Measurements from ENCODE around the gene DCP1A. TPM values are rescaled to one million over a fixed set of nuclear protein-coding genes. Genes with fewer than 3 reads are reported as not detected.

DCP1A gene
- total and polyA plus RNA-seq, 2 of the 13 experiments (the other 11 are each of a cell fraction or from before 2014, with no cell fraction given) = 14.2 to 41.2 TPM

DNA sequence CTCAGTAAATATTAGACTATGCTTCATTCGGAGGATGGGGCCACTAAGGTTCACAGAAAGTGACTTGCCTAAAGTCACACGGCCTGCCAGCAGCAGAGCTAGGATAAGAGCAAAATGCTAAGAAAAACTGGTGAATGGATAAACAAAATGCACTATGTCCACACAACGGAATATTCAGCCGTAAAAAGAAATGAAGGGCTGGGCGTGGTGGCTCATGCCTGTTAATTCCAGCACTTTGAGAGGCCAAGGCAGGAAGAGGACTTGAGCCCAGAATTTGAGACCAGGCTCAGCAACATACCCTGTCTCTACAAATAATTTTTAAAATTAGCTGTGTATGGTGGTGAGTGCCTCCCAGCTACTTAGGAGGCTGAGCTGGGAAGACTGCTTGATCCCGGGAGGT lies 99.2 kb downstream of the DCP1A start:
- peaks cover 2 to 13% of the 10 kb centered on the region in 2 experiments; a peak in 3 of 5 replicates for H3K36me3 ChIP-seq (replicated peaks in 1 of 2; ENCODE audit: control insufficient read depth in 1 of 2, insufficient read depth in 2 of 2, low read length in 2 of 2)
- TF ChIP-seq NBN (conservative IDR thresholded peaks at IDR 0.05) = no peak
- TF ChIP-seq RBM22 (optimal IDR thresholded peaks at IDR 0.05; ENCODE audit: low read length) = peak; percentile 52
- TF ChIP-seq ZSCAN20 (CRISPR knock-in tag; IDR thresholded peaks at IDR 0.05; ENCODE audit: borderline replicate concordance) = no peak
- no peak overlapping the region for H2AFZ ChIP-seq (ENCODE audit: low read length)
- FAIRE-seq = no peak
- no peak overlapping the region for H3K9ac ChIP-seq (ENCODE audit: insufficient read depth, low read depth, low read length)
- in situ Hi-C loops (cut with HindIII; ENCODE audit: extremely low pct_ligation_motif_present, low pct_unique_long_range_greater_than_20kb) (no loop called here), intact Hi-C loops (cut with micrococcal nuclease; ENCODE audit: unreplicated experiment) (no loop called here)
- peaks cover 56% of the 10 kb centered on the region for H3K4me1 ChIP-seq (ENCODE audit: insufficient read depth, low read length)
- CTCF ChIA-PET (ENCODE audit: low intra/inter-chr PET ratio, low total read pairs) = no interaction called here
- H3K79me2 ChIP-seq (ENCODE audit: insufficient read depth, low read length) = peaks cover 91% of the 10 kb centered on the region
- H3K9me3 ChIP-seq (ENCODE audit: low read length) = no peaks in the 10 kb centered on the region
- H3K4me3 ChIP-seq (replicated peaks in 1 of 3; ENCODE audit: insufficient read depth in 1 of 3, low read depth in 2 of 3, low read length in 3 of 3) = no peak overlapping the region
- no TSS peak for BruUV-seq (replicated peaks)
- ATAC-seq = no peak
- no peak overlapping the region for H3K4me2 ChIP-seq (ENCODE audit: low read depth, low read length)
- H3K27ac ChIP-seq (ENCODE audit: extremely low read length, insufficient read depth, low read length) = no peak overlapping the region
- peaks cover 80% of the 10 kb centered on the region for H4K20me1 ChIP-seq (ENCODE audit: insufficient read depth, low read length)
- no peaks in the 10 kb centered on the region for H3K27me3 ChIP-seq (ENCODE audit: control insufficient read depth in 1 of 2, insufficient read depth in 2 of 2, low read length in 2 of 2)
- POLR2A ChIA-PET = interaction anchor here (1.1 kb wide), 1 partner anchor 12 kb away, joined by 3 read pairs; no protein-coding TSS in a partner anchor
- WGBS (ENCODE audit: low lambda C conversion rate) = 93% methylated on average over 5 of the region's 6 CpGs
- DNase-seq (ENCODE audit: low spot score) = no peak

DNA sequence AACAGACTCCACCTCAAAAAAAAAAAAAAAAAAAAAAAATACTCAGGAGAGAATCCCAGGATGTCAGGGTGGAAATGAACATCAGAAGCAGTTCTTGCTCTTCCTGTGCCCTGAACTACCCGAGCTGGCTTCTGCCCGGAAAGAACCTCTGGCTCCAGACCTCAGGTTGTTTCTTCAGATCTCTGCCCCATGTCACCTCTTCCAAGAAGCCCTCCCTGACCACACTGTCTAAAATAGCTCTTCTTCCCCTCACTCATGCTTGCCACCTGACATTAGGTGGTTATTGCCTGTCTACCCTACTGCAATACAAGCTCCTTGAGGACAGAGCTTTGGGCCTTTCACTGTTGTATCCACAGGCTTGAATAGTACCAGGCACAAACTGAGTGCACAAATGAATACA lies 99.7 kb downstream of the DCP1A start:
- Histone ChIP-seq H3K4me1 (ENCODE audit: insufficient read depth, low read length) (peaks cover 51% of the 10 kb centered on the region), H3K79me2 (ENCODE audit: insufficient read depth, low read length) (peaks cover 92% of the 10 kb centered on the region), H3K4me3 (replicated peaks in 1 of 3; ENCODE audit: insufficient read depth in 1 of 3, low read depth in 2 of 3, low read length in 3 of 3) (no peak overlapping the region), H4K20me1 (ENCODE audit: insufficient read depth, low read length) (peaks cover 80% of the 10 kb centered on the region), H3K27ac (ENCODE audit: extremely low read length, insufficient read depth, low read length) (no peak overlapping the region), H3K27me3 (ENCODE audit: control insufficient read depth in 1 of 2, insufficient read depth in 2 of 2, low read length in 2 of 2) (no peaks in the 10 kb centered on the region), H3K36me3 (replicated peaks in 1 of 2; ENCODE audit: control insufficient read depth in 1 of 2, insufficient read depth in 2 of 2, low read length in 2 of 2) (peaks cover 5 to 15% of the 10 kb centered on the region in 2 experiments; a peak in 4 of 5 replicates), H3K9ac (ENCODE audit: insufficient read depth, low read depth, low read length) (no peak overlapping the region), H2AFZ (ENCODE audit: low read length) (no peak overlapping the region), H3K9me3 (ENCODE audit: low read length) (no peaks in the 10 kb centered on the region), H3K4me2 (ENCODE audit: low read depth, low read length) (no peak overlapping the region)
- in situ Hi-C loops (cut with HindIII; ENCODE audit: extremely low pct_ligation_motif_present, low pct_unique_long_range_greater_than_20kb) = no loop called here
- FAIRE-seq (no peak), DNase-seq (ENCODE audit: low spot score) (no peak), ATAC-seq (no peak)
- 94% methylated on average over 2 of the region's 2 CpGs for WGBS (ENCODE audit: low lambda C conversion rate)
- BruUV-seq (replicated peaks) = no TSS peak
- ChIA-PET POLR2A (interaction anchor here (1.1 kb wide), 1 partner anchor 13 kb away, joined by 3 read pairs; no protein-coding TSS in a partner anchor), CTCF (ENCODE audit: low intra/inter-chr PET ratio, low total read pairs) (no interaction called here)
- intact Hi-C loops (cut with micrococcal nuclease; ENCODE audit: unreplicated experiment) = no loop called here
- TF ChIP-seq ZNF468 (CRISPR knock-in tag; IDR thresholded peaks at IDR 0.05) (no peak), ZNF232 (CRISPR knock-in tag; IDR thresholded peaks at IDR 0.05; ENCODE audit: borderline replicate concordance) (no peak), ZNF746 (CRISPR knock-in tag; IDR thresholded peaks at IDR 0.05) (no peak), U2AF1 (optimal IDR thresholded peaks at IDR 0.05; ENCODE audit: low read depth, low read length) (no peak), TAF1 (CRISPR knock-in tag; IDR thresholded peaks at IDR 0.05) (no peak), RCOR2 (CRISPR knock-in tag; IDR thresholded peaks at IDR 0.05) (no peak), SIX1 (CRISPR knock-in tag; IDR thresholded peaks at IDR 0.05; ENCODE audit: borderline replicate concordance) (no peak)
- TF ChIP-seq, protein P1, sequence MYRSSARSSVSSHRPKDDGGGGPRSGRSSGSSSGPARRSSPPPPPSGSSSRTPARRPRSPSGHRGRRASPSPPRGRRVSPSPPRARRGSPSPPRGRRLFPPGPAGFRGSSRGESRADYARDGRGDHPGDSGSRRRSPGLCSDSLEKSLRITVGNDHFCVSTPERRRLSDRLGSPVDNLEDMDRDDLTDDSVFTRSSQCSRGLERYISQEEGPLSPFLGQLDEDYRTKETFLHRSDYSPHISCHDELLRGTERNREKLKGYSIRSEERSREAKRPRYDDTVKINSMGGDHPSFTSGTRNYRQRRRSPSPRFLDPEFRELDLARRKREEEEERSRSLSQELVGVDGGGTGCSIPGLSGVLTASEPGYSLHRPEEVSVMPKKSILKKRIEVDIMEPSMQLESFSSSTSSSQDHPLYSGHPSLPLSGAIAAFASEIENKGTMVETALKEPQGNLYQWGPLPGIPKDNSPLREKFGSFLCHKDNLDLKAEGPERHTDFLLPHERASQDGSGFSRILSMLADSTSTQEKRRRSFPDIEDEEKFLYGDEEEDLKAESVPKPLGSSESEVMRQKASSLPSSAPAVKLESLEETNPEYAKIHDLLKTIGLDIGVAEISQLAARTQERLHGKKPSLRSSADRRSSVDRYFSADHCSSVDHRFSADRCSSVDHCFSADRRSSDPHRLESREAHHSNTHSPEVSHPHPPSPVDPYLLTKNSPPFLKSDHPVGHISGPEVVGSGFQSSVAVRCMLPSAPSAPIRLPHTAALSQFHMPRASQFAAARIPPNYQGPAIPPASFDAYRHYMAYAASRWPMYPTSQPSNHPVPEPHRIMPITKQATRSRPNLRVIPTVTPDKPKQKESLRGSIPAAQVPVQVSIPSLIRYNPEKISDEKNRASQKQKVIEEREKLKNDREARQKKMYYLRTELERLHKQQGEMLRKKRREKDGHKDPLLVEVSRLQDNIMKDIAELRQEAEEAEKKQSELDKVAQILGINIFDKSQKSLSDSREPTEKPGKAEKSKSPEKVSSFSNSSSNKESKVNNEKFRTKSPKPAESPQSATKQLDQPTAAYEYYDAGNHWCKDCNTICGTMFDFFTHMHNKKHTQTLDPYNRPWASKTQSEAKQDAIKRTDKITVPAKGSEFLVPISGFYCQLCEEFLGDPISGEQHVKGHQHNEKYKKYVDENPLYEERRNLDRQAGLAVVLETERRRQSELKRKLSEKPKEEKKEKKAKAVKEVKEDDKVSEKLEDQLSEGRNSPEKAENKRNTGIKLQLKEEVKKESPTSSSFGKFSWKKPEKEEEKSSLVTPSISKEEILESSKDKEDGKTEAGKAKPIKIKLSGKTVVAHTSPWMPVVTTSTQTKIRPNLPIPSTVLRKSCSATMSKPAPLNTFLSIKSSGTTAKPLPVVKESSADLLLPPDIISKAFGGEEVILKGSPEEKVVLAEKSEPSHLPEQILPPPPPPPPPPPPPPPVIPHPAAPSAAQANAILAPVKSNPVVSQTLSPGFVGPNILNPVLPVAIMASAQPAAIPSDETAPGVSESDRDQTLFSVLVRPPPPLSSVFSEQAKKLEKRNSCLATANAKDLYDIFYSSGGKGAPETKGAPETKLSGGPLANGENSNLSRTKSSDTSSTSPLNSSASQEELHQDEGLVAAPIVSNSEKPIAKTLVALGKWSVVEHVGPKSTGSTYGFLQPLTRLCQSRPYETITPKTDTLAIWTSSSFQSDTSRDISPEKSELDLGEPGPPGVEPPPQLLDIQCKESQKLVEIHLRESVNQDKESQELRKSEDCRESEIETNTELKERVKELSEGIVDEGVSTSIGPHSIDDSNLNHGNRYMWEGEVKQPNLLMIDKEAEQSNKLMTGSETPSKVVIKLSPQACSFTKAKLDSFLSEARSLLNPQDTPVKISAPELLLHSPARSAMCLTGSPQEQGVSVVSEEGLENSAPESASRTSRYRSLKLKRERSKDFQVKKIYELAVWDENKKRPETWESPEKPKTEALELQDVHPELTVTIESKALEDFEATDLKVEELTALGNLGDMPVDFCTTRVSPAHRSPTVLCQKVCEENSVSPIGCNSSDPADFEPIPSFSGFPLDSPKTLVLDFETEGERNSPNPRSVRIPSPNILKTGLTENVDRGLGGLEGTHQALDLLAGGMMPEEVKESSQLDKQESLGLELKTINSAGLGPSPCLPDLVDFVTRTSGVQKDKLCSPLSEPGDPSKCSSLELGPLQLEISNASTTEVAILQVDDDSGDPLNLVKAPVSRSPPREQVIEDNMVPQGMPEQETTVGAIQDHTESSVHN (CRISPR knock-in tag; IDR thresholded peaks at IDR 0.05) = no peak
- TF ChIP-seq, protein P2, sequence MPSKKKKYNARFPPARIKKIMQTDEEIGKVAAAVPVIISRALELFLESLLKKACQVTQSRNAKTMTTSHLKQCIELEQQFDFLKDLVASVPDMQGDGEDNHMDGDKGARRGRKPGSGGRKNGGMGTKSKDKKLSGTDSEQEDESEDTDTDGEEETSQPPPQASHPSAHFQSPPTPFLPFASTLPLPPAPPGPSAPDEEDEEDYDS (CRISPR knock-in tag; IDR thresholded peaks at IDR 0.05) = no peak
